H9 (cell line): ENCODE measurements around the gene PBOV1. TPM values are rescaled to one million over a fixed set of nuclear protein-coding genes. Genes with fewer than 3 reads are reported as not detected.

Source experiments
- DNase-seq: peaks from one replicate; pipeline ENCODE4 v3.0.0-alpha.2; 2017
- H2AFZ ChIP-seq: one replicate; pipeline ENCODE4 v1.6.1; 2013; ENCODE audit warnings: mild to moderate bottlenecking, low read length, control low read depth, moderate library complexity
- H2AK5ac ChIP-seq: 2 replicates; pipeline ENCODE4 v1.6.1; 2013; ENCODE audit warnings: low read length, control low read depth, mixed read lengths; ENCODE audit not compliant: insufficient read length
- H2BK120ac ChIP-seq: one replicate; pipeline ENCODE4 v1.6.1; 2013; ENCODE audit warnings: low read depth, mild to moderate bottlenecking, low read length, control low read depth, inconsistent platforms; ENCODE audit not compliant: poor library complexity, severe bottlenecking
- H2BK12ac ChIP-seq: 2 replicates; pipeline ENCODE4 v1.6.1; 2013; ENCODE audit warnings: low read length, control low read depth, mixed read lengths, low read depth; ENCODE audit not compliant: insufficient read length
- H2BK15ac ChIP-seq: 2 replicates; pipeline ENCODE4 v1.6.1; 2013; ENCODE audit warnings: low read depth, low read length, control low read depth
- H2BK20ac ChIP-seq: one replicate; pipeline ENCODE4 v1.6.1; 2013; ENCODE audit warnings: low read depth, mild to moderate bottlenecking, low read length, control low read depth, inconsistent platforms; ENCODE audit not compliant: poor library complexity, severe bottlenecking
- H2BK5ac ChIP-seq: 2 replicates; pipeline ENCODE4 v1.6.1; 2013; ENCODE audit warnings: low read length, control low read depth, mixed read lengths; ENCODE audit not compliant: insufficient read length
- H3K14ac ChIP-seq: 2 replicates; pipeline ENCODE4 v1.6.1; 2013; ENCODE audit warnings: low read length, control low read depth; ENCODE audit not compliant: insufficient read depth
- H3K18ac ChIP-seq: 2 replicates; pipeline ENCODE4 v1.6.1; 2013; ENCODE audit warnings: low read depth, mild to moderate bottlenecking, mixed read lengths, low read length, control low read depth; ENCODE audit not compliant: insufficient read length
- H3K23ac ChIP-seq: 2 replicates; pipeline ENCODE4 v1.6.1; 2013; ENCODE audit warnings: low read length, control low read depth, mixed read lengths, low read depth; ENCODE audit not compliant: insufficient read length
- H3K23me2 ChIP-seq: 2 replicates; pipeline ENCODE4 v1.6.1; 2013; ENCODE audit warnings: low read depth, mild to moderate bottlenecking, mixed read lengths, low read length, control low read depth; ENCODE audit not compliant: insufficient read length, poor library complexity, severe bottlenecking
- H3K27ac ChIP-seq: 2 replicates; pipeline ENCODE4 v1.5.1; 2013; ENCODE audit warnings: low read length, control low read depth, mixed read lengths, low read depth; ENCODE audit not compliant: insufficient read length
- H3K27me3 ChIP-seq: 2 replicates; pipeline ENCODE4 v1.6.1; 2013; ENCODE audit warnings: low read length, control low read depth, inconsistent platforms; ENCODE audit not compliant: insufficient read depth
- H3K4ac ChIP-seq: 2 replicates; pipeline ENCODE4 v1.6.1; 2013; ENCODE audit warnings: low read depth, mild to moderate bottlenecking, control low read depth, inconsistent platforms, low read length, moderate library complexity
- H3K4me1 ChIP-seq: 2 replicates; pipeline ENCODE4 v1.6.1; 2013; ENCODE audit warnings: low read length, control low read depth, inconsistent platforms; ENCODE audit not compliant: insufficient read depth
- H3K4me2 ChIP-seq: 2 replicates; pipeline ENCODE4 v1.6.1; 2013; ENCODE audit warnings: low read length, control low read depth, mixed read lengths; ENCODE audit not compliant: insufficient read length, insufficient read depth
- H3K56ac ChIP-seq: 2 replicates; pipeline ENCODE4 v1.6.1; 2013; ENCODE audit warnings: low read depth, mild to moderate bottlenecking, mixed read lengths, low read length, control low read depth; ENCODE audit not compliant: insufficient read length
- H3K79me1 ChIP-seq: 2 replicates; pipeline ENCODE4 v1.6.1; 2013; ENCODE audit warnings: low read depth, mild to moderate bottlenecking, moderate library complexity, low read length, control low read depth, inconsistent platforms; ENCODE audit not compliant: insufficient read depth, poor library complexity, severe bottlenecking
- H3K79me2 ChIP-seq: 2 replicates; pipeline ENCODE4 v1.6.1; 2013; ENCODE audit warnings: low read length, control low read depth, inconsistent platforms; ENCODE audit not compliant: insufficient read depth
- H3K9ac ChIP-seq: 2 replicates; pipeline ENCODE4 v1.6.1; 2013; ENCODE audit warnings: low read length, control low read depth, mixed read lengths; ENCODE audit not compliant: insufficient read length; ENCODE audit errors: extremely low read depth
- H3K9me3 ChIP-seq: one replicate; pipeline ENCODE4 v1.6.1; 2013; ENCODE audit warnings: low read depth, low read length, inconsistent platforms; ENCODE audit not compliant: control insufficient read depth
- H3T11ph ChIP-seq: one replicate; pipeline ENCODE4 v1.6.1; 2013; ENCODE audit warnings: mild to moderate bottlenecking, low read length, control low read depth, inconsistent platforms
- H4K20me1 ChIP-seq: one replicate; pipeline ENCODE4 v1.6.1; 2013; ENCODE audit not compliant: control insufficient read depth, insufficient read length, insufficient read depth
- H4K5ac ChIP-seq: 2 replicates; pipeline ENCODE4 v1.6.1; 2013; ENCODE audit warnings: low read depth, mild to moderate bottlenecking, mixed read lengths, low read length, control low read depth; ENCODE audit not compliant: insufficient read length
- H4K8ac ChIP-seq: replicated peaks from 2 replicates; pipeline ENCODE4 v1.6.1; 2013; ENCODE audit warnings: low read length, control low read depth, mixed read lengths, low read depth; ENCODE audit not compliant: insufficient read length
- H4K91ac ChIP-seq: 2 replicates; pipeline ENCODE4 v1.6.1; 2013; ENCODE audit warnings: low read depth, mild to moderate bottlenecking, moderate library complexity, mixed read lengths, low read length, control low read depth; ENCODE audit not compliant: insufficient read length
- H3K27ac Mint-ChIP-seq, 3 experiments: 2 replicates in 2 of 3; 3 replicates in 1 of 3; pipeline ENCODE4 v1.8.0; 2020 to 2021; ENCODE audit warnings: mixed read lengths in 3 of 3, mild to moderate bottlenecking in 1 of 3, moderate library complexity in 1 of 3
- H3K27me3 Mint-ChIP-seq: 2 replicates; pipeline ENCODE4 v1.8.0; 2021; ENCODE audit warnings: low read depth, mild to moderate bottlenecking, moderate library complexity, mixed read lengths
- H3K36me3 Mint-ChIP-seq, 3 experiments: 2 replicates in 2 of 3; 3 replicates in 1 of 3; pipeline ENCODE4 v1.8.0; 2020 to 2021; ENCODE audit warnings: low read depth in 3 of 3, mixed read lengths in 3 of 3; ENCODE audit not compliant: insufficient read depth in 1 of 3
- H3K4me1 Mint-ChIP-seq, 2 experiments: 2 replicates each; pipeline ENCODE4 v1.8.0; 2020; ENCODE audit warnings: mixed read lengths in 2 of 2
- H3K4me3 Mint-ChIP-seq, 2 experiments: 2 replicates in 1 of 2; 3 replicates in 1 of 2; pipeline ENCODE4 v1.8.0; 2020 to 2021; ENCODE audit warnings: mild to moderate bottlenecking in 2 of 2, mixed read lengths in 2 of 2, moderate library complexity in 1 of 2
- H3K9me3 Mint-ChIP-seq, 2 experiments: 2 replicates in 1 of 2; 3 replicates in 1 of 2; pipeline ENCODE4 v1.8.0; 2020; ENCODE audit warnings: mild to moderate bottlenecking in 2 of 2, mixed read lengths in 2 of 2, moderate library complexity in 1 of 2
- WGBS: extraction: QIAGEN DNeasy Blood & Tissue Kit; methylation state at CpG from one replicate; pipeline ENCODE4 v1.1.7; 2013; ENCODE audit warnings: missing lambda C conversion rate, low lambda C conversion rate, mixed read lengths; ENCODE audit not compliant: insufficient read length; ENCODE audit errors: extremely low coverage; 5-methylcytosine and 5-hydroxymethylcytosine counted together
- total RNA-seq: library from RNA; stranded (reverse); gene quantifications from 2 replicates; pipeline ENCODE4 v1.2.1, GENCODE V29; 2021
- TF ChIP-seq, protein P1 (sequence below): fragments of 200-600 bp; sonication (generic); conservative IDR thresholded peaks from 3 replicates; pipeline ENCODE4 v1.8.0; 2021; ENCODE audit warnings: antibody characterized with exemption, mild to moderate bottlenecking

The PBOV1 gene
- total RNA-seq, 1 experiment from 2014 or later: not detected

DNA sequence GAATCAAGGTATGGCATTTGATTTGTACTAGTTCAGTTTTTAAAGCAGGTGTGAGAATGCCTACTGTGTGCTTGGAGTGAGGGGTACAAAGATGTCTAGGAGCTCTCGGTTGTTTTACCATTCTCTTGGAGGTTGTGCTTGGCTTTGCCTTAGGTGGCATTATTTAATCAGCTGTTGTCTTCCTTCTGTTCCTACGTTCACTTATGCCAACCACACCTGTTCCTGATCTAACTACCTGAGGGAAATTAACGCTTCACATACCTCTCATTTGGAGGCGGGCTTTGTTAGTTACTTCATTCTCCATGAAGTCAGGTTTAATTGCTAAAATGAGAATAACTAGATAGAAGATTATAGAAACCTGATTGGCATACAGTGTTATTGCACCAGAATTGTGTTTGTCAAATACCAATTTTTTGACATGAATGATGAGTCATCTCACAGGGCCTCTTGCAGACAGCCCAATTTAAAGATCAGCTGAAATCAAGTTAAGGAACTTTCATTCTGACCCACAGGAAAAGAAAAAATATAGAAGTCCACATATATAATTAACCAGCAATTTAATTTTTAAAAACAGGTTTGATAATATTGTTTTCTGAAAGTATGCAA lies 24.8 kb upstream of the PBOV1 start:
- Histone ChIP-seq H3K9me3 (no peaks in the 10 kb centered on the region), H2BK120ac (no peak overlapping the region), H4K20me1 (no peaks in the 10 kb centered on the region), H4K8ac (no peak overlapping the region), H3K9ac (no peak overlapping the region), H3K4me2 (no peak overlapping the region), H3K79me1 (no peaks in the 10 kb centered on the region), H3K4ac (no peak overlapping the region), H3K79me2 (no peaks in the 10 kb centered on the region), H2BK20ac (no peak overlapping the region), H3K4me1 (no peaks in the 10 kb centered on the region), H3K56ac (no peak overlapping the region), H4K91ac (no peak overlapping the region), H3K23me2 (no peaks in the 10 kb centered on the region), H2AFZ (no peak overlapping the region), H3T11ph (no peak overlapping the region), H2BK5ac (no peak overlapping the region), H3K27me3 (no peaks in the 10 kb centered on the region), H3K18ac (no peak overlapping the region), H3K23ac (no peak overlapping the region), H3K27ac (no peak overlapping the region), H2BK12ac (no peak overlapping the region), H2BK15ac (no peak overlapping the region), H2AK5ac (no peak overlapping the region), H3K14ac (no peak overlapping the region), H4K5ac (no peak overlapping the region)
- peaks cover 2 to 9% of the 10 kb centered on the region in 2 experiments; a peak in 3 of 4 replicates for H3K4me1 Mint-ChIP-seq
- H3K36me3 Mint-ChIP-seq: peaks cover 0 to 3% (median 0%) of the 10 kb centered on the region in 3 experiments; a peak in 1 of 7 replicates
- no peaks in the 10 kb centered on the region for H3K27me3 Mint-ChIP-seq
- H3K9me3 Mint-ChIP-seq: no peaks in the 10 kb centered on the region
- DNase-seq: no peak
- H3K27ac Mint-ChIP-seq: no peak overlapping the region
- WGBS: no CpG with 5 or more reads among the region's 4 CpGs
- TF ChIP-seq, protein P1, sequence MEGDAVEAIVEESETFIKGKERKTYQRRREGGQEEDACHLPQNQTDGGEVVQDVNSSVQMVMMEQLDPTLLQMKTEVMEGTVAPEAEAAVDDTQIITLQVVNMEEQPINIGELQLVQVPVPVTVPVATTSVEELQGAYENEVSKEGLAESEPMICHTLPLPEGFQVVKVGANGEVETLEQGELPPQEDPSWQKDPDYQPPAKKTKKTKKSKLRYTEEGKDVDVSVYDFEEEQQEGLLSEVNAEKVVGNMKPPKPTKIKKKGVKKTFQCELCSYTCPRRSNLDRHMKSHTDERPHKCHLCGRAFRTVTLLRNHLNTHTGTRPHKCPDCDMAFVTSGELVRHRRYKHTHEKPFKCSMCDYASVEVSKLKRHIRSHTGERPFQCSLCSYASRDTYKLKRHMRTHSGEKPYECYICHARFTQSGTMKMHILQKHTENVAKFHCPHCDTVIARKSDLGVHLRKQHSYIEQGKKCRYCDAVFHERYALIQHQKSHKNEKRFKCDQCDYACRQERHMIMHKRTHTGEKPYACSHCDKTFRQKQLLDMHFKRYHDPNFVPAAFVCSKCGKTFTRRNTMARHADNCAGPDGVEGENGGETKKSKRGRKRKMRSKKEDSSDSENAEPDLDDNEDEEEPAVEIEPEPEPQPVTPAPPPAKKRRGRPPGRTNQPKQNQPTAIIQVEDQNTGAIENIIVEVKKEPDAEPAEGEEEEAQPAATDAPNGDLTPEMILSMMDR: no peak
- H3K4me3 Mint-ChIP-seq: no peak overlapping the region
